OCI-LY7 (cell line): ENCODE results near the gene SNX9.

Experiments used
- EZH2phosphoT487 ChIP-seq: fragments of 200-600 bp; sonication (generic); IDR thresholded peaks from 2 replicates; pipeline ENCODE4 v1.6.1; 2018; ENCODE audit warnings: low read depth, borderline replicate concordance, mild to moderate bottlenecking, mixed run types, antibody characterized with exemption, low read length, moderate library complexity, mixed read lengths
- TF ChIP-seq, protein P1 (sequence below): fragments of 200-600 bp; sonication (generic); conservative IDR thresholded peaks from 2 replicates; pipeline ENCODE4 v1.5.1; 2014; ENCODE audit warnings: mild to moderate bottlenecking, antibody characterized with exemption, low read length, moderate library complexity, mixed read lengths

DNA sequence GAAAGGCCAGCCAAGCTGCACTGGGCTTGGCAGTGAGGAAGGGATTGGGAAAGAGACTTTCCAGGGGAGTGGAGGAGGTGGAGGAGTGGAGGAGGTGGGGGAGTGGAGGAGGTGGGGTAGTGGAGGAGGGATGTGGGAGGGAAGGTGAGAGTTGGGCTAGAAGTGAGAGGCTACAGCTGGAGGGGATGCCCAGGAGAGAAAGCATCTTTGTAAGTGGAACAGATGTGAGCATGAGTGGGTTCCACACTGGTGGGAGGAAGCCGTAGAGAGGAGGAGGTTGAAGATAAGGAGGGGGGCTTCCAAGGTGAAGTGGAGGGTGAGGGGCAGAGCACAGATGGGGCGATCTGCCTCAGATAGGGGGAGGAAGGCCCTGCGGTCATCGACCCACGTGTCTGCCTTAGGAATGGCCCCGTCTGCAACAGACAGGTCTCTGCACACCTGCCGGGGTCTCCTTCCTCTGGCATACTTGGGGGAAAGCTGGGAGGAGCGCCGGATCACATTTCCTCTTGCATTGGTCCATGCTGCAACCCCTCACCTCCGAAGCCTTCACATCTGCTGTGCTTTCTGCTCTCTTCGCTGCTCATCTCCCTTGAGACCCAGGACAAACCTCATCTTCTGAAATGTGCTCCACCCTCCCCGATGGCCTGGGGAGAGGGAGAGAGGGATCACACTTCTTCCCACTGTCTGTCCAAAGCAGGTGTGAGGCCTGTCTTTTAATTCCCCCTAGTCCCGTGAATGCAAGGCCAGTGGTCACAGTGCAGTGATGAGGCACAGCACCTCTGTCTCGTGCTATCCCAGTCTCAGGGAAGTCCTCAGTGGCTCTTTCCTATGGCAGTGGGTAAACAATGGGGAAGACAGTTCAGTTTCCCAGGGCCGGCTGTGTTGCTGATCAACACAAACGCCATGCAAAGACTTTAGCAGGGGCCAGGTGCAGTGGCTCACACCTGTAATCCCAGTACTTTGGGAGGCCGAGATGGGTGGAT, 48.6 kb upstream of the SNX9 start:
- TF ChIP-seq, protein P1, sequence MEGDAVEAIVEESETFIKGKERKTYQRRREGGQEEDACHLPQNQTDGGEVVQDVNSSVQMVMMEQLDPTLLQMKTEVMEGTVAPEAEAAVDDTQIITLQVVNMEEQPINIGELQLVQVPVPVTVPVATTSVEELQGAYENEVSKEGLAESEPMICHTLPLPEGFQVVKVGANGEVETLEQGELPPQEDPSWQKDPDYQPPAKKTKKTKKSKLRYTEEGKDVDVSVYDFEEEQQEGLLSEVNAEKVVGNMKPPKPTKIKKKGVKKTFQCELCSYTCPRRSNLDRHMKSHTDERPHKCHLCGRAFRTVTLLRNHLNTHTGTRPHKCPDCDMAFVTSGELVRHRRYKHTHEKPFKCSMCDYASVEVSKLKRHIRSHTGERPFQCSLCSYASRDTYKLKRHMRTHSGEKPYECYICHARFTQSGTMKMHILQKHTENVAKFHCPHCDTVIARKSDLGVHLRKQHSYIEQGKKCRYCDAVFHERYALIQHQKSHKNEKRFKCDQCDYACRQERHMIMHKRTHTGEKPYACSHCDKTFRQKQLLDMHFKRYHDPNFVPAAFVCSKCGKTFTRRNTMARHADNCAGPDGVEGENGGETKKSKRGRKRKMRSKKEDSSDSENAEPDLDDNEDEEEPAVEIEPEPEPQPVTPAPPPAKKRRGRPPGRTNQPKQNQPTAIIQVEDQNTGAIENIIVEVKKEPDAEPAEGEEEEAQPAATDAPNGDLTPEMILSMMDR, result no peak
- TF ChIP-seq EZH2phosphoT487, result no peak
